Astrocyte of the spinal cord (primary cell): ENCODE results near the gene KCNQ4.
A peak's percentile ranks its signal among the peaks of the same experiment; 100 is the strongest.

ENCODE experiments used
- DNase-seq: peaks from one replicate; pipeline ENCODE4 v3.0.0; 2011; ENCODE audit warnings: low read depth, low spot score
- H3K4me3 ChIP-seq: 2 replicates; pipeline ENCODE4 v1.5.1; 2011; ENCODE audit warnings: low read depth, mild to moderate bottlenecking, low read length, moderate library complexity
- CTCF ChIP-seq: IDR thresholded peaks from 2 replicates; pipeline ENCODE4 v1.5.1; 2012; ENCODE audit warnings: low read depth, mild to moderate bottlenecking, low read length, inconsistent platforms
- in situ Hi-C: cut with HindIII; loops from 2 replicates; pipeline ENCODE4 v1.10.0; 2017; ENCODE audit warnings: low sequenced_read_pairs

Gene KCNQ4

GRCh38 chr1:40817791-40818263 is 34.2 kb downstream of the KCNQ4 start:
- in situ Hi-C loops, result no loop called here
- no peak for TF ChIP-seq CTCF
- H3K4me3 ChIP-seq, result no peak overlapping the region
- DNase-seq, result no peak

- no peak for TF ChIP-seq CTCF
- in situ Hi-C loops, result no loop called here
- H3K4me3 ChIP-seq, result peak overlapping the region; percentile 10
- no peak for DNase-seq
Observed at GRCh38 chr1:40818264-40818961, 34.8 kb downstream of the KCNQ4 start.

- no peak overlapping the region for H3K4me3 ChIP-seq
- DNase-seq, result no peak
- in situ Hi-C loops, result no loop called here
- no peak for TF ChIP-seq CTCF
Observed at GRCh38 chr1:40819101-40819500, 35.5 kb downstream of the KCNQ4 start.

- no peak for TF ChIP-seq CTCF
- DNase-seq, result no peak
- no peak overlapping the region for H3K4me3 ChIP-seq
- in situ Hi-C loops, result no loop called here
Observed at GRCh38 chr1:40820251-40820797, 36.7 kb downstream of the KCNQ4 start.

GRCh38 chr1:40820911-40821693 is 37.5 kb downstream of the KCNQ4 start:
- no peak for TF ChIP-seq CTCF
- no peak for DNase-seq
- in situ Hi-C loops, result no loop called here
- H3K4me3 ChIP-seq, result no peak overlapping the region

GRCh38 chr1:40822890-40823289 is 39.3 kb downstream of the KCNQ4 start:
- no peak overlapping the region for H3K4me3 ChIP-seq
- TF ChIP-seq CTCF, result no peak
- in situ Hi-C loops, result no loop called here
- no peak for DNase-seq
